ENCODE measurements around the gene CA6. TPM values are rescaled to one million over a fixed set of nuclear protein-coding genes. Genes with fewer than 3 reads are reported as not detected.
A peak's percentile ranks its signal among the peaks of the same experiment; 100 is the strongest.
"Not testable (repeated sequence)": the region's sequence is repeated elsewhere in the genome, so short reads cannot be mapped to it uniquely, and the experiment has no call there.

The CA6 gene
- total RNA-seq, 1 experiment from 2014 or later, result not detected

GRCh38 chr1:9004700-9005394 lies 59.2 kb downstream of the CA6 start:
- DNase-seq (ENCODE audit: low read depth), result peak; percentile 80

- DNase-seq (ENCODE audit: low read depth), result no peak
These were observed 59.7 kb downstream of the CA6 start for GRCh38 chr1:9005395-9005708.

GRCh38 chr1:9006956-9007615 lies 61.4 kb downstream of the CA6 start:
- DNase-seq (ENCODE audit: low read depth), result no peak

GRCh38 chr1:9008236-9008635 lies 62.6 kb downstream of the CA6 start:
- no peak for DNase-seq (ENCODE audit: low read depth)

GRCh38 chr1:9009438-9010370 lies 64.0 kb downstream of the CA6 start:
- DNase-seq (ENCODE audit: low read depth), result peak; percentile 39

GRCh38 chr1:9010781-9011323 lies 65.2 kb downstream of the CA6 start:
- no peak for DNase-seq (ENCODE audit: low read depth)

GRCh38 chr1:9013819-9014218 lies 68.2 kb downstream of the CA6 start:
- peak; percentile 33 for DNase-seq (ENCODE audit: low read depth)

DNA sequence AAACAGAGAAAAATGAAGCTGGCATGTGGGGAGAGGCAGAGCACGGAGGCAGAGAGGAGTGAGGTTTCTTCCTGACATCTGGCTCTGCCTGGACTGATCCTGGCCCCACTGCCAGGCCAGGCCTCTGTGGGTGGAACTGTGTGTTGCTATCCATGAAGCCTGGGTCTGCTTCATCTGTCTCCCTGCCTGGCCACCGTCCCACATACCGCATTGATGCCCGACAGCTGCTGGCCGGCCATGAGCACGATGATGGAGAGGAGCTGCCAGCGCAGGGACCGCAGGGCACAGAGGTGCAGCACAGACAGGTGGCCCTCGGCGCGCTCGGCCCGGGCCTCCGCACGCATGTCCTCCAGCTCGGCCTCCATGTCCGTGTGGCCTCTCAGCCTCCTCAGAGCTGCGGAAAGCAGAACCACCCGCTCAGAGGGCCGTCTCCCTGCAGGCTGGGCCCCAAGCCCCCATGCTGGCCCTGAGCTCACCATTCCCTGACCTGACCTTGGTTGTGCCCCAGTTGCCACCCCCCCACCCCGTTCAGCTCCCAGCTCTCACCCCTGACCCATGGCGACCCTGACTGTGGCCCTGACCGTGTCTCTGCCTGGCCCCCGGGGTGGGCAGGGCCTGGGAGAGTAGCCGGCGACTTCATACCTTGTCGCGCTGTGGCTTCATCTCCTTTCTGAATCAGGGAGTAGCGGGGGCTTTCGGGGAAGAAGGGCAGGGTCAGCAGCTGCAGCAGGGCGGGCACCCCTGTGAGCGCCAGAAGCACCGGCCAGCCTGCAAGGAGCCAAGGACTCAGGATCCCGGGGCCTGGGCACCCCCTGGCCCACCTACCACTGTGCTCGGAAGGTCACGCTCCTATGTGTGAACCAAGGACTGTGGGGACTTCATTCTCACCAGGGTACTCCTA lies 69.1 kb downstream of the CA6 start:
- no peak for DNase-seq (ENCODE audit: low read depth)

- no peak for DNase-seq (ENCODE audit: low read depth)
These were observed 70.8 kb downstream of the CA6 start for GRCh38 chr1:9016455-9016854.

DNA sequence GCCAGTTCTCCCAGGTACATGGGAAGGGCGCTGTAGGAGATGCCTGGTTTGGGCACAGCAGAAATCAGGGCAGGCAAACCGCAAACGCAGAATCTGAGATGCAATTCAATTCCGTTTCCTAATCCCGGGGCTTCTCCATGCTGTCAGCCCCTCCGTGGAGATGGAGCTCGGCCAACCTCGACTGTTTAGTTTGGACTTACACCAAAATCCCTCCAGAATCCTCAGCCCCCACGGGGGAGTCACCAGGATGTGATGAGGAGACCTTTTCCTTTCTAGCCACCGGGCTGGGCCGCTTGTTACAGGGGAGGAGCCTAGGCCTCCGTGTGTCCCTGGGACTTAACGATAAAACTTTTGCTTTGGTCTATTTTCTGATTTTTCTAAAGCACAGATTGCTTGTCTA lies 72.7 kb downstream of the CA6 start:
- no peak for DNase-seq (ENCODE audit: low read depth)

DNA sequence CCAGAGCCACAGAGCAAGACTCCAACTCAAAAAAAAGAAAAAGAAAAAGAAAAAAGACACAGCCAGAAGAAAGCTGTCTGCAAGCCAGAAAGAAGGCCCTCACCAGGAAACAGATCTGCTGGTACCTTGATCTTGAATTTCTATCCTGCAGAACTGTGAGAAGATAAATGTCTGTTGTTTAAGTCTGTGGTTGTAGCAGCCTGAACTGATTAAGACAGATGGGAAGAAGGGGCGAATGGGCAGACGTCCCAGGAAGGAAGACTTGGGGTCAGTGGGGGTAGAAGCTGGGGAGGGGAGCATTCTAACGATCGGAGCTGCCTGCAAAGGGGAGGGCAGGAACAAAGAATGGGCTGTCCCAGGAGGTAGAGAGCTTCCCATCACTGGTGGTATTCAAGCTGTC lies 74.2 kb downstream of the CA6 start:
- DNase-seq (ENCODE audit: low read depth), result no peak

DNA sequence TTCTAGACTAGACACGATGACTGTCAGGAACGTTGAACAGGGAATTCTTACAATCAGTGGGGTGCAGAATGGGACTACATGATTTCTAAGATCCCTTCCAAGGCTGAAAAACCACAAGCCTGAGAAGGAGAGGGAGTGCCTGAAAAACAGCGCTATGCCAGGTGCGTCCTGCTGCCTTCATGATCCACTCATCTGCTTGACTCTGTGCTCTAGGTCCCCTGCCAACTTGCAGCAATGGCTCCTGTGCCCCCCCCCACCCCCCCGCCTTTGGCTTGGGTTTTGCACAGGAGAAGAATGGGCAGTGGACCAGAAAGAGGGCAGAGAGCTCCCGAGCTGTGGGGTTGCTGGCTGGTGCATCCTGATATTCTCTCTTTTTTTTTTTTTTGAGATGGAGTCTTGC lies 74.6 kb downstream of the CA6 start:
- DNase-seq (ENCODE audit: low read depth), result no peak

DNA sequence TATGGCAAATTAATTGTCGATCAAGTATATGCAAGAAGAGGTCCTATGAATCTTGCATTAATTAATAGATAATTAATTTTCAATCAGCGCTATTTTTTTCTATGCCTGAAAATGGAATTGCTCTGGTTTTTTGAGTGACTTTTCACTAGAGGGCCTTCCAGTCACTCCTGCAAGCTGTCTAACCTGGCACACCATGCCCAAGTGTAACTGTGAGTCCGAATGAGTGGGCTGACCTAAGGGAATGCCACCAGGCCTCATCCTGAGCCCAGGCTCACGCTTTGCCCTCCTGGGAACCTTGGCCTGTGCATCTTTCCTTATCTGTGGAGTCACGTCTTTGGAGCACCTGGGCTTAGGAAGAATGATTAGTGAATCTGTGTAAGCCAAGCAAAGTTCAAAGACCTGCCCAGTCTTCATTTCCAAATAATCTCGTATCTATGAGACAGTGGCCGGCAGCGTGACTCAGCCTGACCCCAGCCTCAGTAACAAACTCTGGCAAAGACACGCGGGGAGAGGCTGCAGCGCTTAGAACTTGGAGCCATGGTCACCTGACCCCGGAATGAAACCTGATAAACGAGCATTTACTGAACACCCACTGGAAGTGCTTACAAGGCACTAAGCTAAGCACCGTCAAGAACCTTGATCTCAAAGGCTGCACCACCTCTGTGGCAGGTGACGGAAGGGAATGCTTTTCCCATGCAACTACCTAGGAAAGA lies 76.5 kb downstream of the CA6 start:
- not testable (repeated sequence) for DNase-seq (ENCODE audit: low read depth)

GRCh38 chr1:9022773-9023172 lies 77.1 kb downstream of the CA6 start:
- no peak for DNase-seq (ENCODE audit: low read depth)

Other genes with a start within 250 kb of the CA6 start
- gene RERE, start 128.2 kb upstream of the CA6 start, total RNA-seq (2014; rRNA removed; shearing (Covaris generic)), result 7.4 and 10.3 TPM in 2 replicates
- gene ENO1, start 67.2 kb upstream of the CA6 start, total RNA-seq (2014; rRNA removed; shearing (Covaris generic)), result 4,200 and 4,316 TPM in 2 replicates
- gene SLC2A7, start 80.6 kb downstream of the CA6 start, total RNA-seq (2014; rRNA removed; shearing (Covaris generic)), result not detected in 2 replicates
- gene SLC2A5, start 123.8 kb downstream of the CA6 start, total RNA-seq (2014; rRNA removed; shearing (Covaris generic)), result 4.3 and 6.9 TPM in 2 replicates
- gene GPR157, start 183.2 kb downstream of the CA6 start, total RNA-seq (2014; rRNA removed; shearing (Covaris generic)), result 4.7 and 6.2 TPM in 2 replicates

All from RPMI7951 (cell line).